ENCODE measurements around the gene CMTM1.

CMTM1 gene

DNA sequence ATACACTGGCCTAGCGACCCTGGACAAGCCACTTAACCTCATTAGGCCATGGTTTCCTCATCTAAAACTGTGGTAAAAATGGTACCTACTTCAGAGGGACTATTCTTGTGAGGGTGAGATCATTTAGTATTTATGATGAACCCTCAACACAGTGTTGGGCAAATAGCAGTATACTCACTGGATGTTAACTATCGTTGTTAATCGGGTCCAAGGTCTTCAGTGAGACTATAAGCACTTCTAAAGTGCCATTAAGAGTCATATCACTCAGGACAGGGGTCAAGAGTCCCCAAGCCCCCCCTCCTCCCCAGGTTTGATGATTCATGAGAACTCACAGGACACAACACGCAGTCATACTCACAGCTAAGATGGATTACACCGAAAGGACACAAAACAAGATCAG lies 27.3 kb upstream of the CMTM1 start:
- DNase-seq (ENCODE audit: low read depth) = no peak

DNA sequence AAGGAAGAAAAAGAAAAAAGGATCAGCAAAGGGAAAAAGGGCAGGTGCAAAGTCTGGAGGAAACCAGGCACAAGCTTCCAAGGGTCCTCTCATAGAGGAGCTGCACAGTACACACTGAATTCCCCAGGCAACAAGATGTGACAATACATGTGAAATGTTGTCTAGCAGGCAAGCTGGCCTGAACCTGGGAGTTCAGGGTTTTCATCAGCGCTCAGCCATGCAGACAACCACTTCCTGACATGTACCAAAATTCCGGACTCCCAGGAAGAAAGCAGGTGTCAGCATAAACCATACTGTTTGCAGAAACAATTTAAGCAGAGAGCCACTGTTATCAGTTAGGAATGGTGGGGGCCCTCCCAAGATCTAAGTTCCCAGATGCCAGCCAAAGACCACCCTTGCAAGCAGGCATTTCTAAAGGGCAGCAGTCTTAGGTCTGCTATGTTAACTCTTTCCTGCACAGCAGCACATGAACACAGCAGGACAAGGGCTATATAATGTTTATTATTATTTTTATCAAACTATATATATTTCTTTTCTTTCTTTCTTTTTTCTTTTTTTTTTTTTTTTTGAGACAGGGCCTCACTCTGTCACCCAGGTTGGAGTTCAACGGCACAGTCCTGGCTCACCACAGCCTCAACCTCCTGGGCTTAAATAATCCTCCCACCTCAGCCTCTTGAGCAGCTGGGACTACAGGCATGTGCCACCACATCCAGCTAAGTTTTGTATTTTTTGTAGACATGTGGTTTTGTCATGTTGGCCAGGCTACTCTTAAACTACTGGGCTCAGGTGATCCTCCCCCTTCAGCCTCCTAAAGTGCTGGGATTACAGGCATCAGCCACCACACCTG lies 26.4 kb upstream of the CMTM1 start:
- DNase-seq (ENCODE audit: low read depth) = no peak

DNA sequence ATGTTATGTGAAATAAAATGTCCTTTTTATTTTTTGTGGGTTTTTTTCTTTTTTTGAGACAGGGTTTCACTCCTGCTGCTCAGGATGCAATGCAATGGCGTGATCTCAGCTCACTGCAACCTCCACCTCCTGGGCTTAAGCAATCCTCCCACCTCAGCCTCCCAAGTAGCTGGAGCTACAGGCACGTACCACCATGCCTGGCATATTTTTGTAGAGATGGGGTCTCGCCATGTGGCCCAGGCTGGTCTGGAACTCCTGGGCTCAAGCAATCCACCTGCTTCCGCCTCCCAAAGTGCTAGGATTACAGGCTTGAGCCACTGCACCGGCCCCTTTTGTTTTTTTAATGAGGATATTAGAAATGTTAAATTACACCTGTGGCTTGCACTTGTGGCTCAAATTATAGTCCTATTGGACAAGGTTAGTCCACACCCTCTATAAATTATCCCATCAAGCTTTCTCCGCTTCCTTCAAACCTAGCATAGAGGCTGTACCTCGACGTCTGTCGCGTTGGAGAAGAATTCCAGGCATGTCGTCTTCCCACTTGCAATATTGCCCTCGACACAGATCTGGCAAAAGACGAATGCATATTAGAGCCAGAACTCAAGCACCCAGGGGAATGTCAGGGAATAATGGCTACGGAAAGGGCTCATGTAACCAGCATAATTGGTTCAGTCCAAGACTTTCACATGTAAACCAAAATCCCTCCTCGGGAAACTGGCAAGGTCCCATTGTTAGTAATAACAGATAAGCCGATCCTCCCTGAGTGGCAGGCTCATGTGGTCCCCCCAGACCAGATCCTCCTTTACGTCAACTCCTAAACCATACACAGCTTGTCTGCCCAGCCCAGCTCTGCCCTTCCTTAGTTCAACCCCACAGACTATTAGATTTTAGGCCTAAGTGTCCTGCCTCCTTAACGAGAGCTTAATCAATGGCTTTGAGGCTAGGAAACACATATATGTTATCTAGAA lies 24.6 kb upstream of the CMTM1 start:
- no peak for DNase-seq (ENCODE audit: low read depth)

DNA sequence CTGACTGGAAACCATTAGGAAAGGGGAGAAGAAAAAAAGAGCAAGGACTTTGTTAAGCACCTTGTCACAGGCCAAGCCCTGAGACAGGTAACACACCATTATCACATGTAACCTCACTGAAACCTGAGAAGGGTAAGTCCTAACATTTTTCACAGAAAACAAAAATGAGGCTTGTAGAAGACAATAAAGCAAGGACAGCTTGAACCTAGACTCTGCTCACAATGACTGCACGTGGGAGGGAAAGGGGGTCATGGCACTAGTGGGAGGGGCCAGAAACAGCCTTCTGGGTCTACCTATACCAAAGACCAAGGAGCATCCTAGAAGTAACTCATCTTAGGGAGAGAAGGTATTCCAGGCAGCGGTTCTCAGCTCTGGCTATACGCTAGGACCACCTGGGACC lies 23.8 kb upstream of the CMTM1 start:
- no peak for DNase-seq (ENCODE audit: low read depth)

- no peak for DNase-seq (ENCODE audit: low read depth)
Observed at GRCh38 chr16:66543541-66543940, 22.7 kb upstream of the CMTM1 start.

DNA sequence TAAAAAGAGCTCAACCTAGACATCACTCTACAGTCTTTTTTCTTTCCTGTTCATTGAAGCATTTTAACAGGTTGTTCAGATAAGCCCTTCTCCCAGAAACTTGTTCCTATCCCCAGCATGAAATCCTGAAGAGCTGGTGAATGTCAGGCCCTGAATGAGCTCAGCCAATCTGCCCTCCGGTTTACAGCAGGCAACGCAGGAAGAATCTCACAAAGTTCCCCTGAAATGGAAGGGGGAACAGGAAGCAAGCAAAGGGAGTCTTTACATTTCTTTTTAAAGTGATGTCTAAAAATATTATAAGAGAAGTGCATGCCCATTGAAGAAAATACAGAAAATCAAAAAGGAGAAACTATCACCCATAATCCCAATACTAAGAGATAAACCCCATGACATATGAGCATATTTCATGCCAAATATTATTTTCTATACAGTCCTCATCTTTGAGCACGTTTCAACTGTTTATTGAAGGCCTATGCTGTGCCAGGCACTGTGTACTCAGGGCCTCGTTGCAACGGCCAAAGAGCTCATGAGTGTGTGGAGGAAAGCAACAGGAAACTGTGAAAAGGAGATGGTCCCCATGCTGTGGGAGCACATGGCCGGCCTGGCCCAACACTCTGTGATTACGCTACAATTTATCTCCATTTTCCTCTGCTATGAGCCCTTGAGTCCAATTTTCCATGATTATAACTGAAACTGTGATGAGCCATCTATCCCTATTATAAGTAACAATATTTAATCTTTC lies 22.1 kb upstream of the CMTM1 start:
- no peak for DNase-seq (ENCODE audit: low read depth)

DNA sequence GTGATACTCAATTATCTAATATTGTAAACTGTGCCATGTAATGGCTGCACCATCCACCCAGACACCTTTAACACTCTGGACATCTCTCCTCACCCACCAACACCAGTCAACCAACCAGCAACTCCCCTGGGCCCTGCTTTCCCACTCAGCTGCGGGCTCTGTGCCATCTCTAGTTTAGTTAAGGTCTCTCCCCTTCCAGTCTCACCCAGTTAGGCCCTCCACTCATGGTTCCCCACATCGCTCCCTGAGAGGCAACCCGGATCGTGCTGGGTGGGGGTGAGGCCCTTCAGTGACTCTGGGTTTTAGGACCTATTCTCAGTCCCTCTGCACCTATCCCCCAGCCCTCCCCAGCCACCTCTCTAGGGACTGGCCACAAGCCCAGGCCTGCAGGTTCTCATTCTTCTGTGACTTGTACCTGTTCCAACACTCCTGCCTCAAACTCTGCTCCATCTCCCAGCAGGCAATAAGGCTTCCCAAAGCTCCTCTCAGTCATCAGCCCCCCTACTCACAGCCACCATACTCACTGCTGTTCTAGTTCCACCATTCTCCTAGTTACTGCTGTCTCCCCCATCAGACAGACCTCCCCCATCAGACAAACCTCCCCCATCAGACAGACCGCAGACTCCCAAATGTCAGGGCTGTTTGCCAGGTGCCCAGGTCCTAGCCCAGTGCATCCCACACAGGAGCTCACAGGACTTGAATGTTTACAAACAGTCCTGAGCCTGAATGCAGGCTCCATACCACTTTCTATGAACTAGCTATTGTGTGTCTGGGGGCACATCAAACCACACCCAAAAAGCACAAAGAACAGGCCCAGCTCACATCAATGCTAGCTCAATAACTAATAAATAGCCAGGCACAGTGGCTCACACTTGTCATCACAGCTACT lies 18.9 kb upstream of the CMTM1 start:
- DNase-seq (ENCODE audit: low read depth) = no peak

DNA sequence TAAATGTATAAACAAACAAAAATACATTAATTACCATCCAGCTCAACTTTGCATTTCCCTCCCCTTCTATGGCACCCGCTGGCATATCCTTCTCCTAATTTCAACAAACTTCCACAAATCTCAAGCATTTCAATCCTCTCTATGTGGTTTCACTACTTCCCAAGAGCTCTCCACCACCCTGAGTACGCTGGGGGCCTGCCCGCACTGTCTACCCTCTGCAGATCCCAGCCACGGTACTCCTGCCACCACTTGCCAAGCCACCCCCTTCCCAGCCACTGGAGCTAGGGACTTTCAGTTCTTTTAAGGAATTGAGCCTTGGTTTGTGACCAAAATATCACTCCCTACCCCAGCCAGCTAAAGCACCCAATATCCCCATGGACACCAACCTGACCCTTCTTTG lies 18.2 kb upstream of the CMTM1 start:
- no peak for DNase-seq (ENCODE audit: low read depth)

GRCh38 chr16:66548868-66549267 lies 17.4 kb upstream of the CMTM1 start:
- no peak for DNase-seq (ENCODE audit: low read depth)

GRCh38 chr16:66549284-66550131 lies 16.7 kb upstream of the CMTM1 start, which contains the start of gene TK2:
Gene TK2, minus strand, starts transcription at chr16:66550122. Its CDS starts 61 bp downstream, at chr16:66550061.
- no peak for DNase-seq (ENCODE audit: low read depth)

DNA sequence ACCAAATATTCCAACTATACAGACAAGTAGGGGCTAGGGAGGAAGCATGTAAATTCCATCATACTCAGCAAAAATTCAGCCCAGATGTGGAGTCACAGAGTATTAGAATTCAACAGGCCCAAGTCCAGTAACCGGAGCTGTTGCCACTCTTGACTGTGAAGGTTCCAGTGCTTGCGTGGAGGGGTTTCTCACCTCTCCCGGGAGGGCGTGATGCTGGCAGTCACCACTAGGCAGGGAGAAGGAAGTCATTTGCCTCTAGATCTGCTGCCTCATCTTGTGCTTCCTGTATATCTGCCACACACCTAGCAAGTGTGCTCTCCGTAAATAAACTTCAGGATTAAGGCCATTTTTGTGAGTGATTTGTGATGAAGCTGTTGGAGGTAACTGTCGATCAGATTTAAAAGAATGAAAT lies 14.9 kb upstream of the CMTM1 start:
- DNase-seq (ENCODE audit: low read depth) = no peak

DNA sequence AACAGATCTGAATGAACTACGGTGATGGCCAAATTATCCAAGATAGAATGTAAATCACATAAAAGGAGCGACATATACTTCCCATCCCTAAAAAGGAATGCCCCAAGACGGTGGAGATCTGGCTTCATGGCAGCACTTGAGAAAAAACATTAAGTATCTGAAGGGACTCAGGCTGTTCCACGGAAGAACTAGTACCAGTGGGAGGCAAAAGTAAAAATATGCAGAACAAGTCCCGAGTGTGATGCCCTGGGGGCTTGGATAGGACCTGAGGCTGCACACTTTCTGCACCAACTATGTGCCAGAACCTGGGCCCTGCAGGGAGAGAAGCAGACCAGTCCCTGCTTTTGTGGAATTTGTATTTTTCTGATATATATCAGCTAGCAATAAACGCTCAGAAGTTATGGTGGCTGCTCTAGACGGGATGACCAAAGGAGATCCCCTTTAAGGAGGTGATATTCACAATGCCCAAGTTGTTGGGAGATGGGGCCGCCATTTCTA lies 14.4 kb upstream of the CMTM1 start:
- no peak for DNase-seq (ENCODE audit: low read depth)

- DNase-seq (ENCODE audit: low read depth) = peak; percentile 78
Observed at GRCh38 chr16:66552286-66553177, 13.7 kb upstream of the CMTM1 start, which contains the start of gene CKLF. Gene CKLF, plus strand, starts transcription at chr16:66552576. Its CDS starts 140 bp downstream, at chr16:66552716.

- DNase-seq (ENCODE audit: low read depth) = no peak
Observed at GRCh38 chr16:66553223-66553622, 13.0 kb upstream of the CMTM1 start.

DNA sequence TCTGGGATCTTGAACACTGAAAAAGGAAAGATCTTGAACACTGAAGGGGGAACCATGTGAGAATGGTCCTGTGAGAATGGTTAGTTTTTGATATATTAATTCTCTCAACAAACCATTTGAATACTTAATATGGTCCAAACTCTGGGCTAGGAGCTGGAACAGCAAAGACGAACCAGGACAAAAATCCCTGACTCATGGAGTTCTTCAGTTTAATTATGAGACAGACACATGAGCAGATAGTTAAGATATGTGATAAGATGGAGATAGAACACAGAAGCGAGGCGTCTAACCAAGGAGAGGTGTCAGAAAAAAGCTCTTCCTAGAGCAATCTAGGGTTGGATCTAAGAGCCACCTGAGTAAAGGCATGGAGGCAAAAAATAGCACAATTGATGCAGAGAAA lies 12.2 kb upstream of the CMTM1 start:
- no peak for DNase-seq (ENCODE audit: low read depth)

GRCh38 chr16:66554495-66554894 lies 11.7 kb upstream of the CMTM1 start:
- DNase-seq (ENCODE audit: low read depth) = no peak

- no peak for DNase-seq (ENCODE audit: low read depth)
Observed at GRCh38 chr16:66560107-66560506, 6.1 kb upstream of the CMTM1 start.

GRCh38 chr16:66561381-66562080 lies 4.7 kb upstream of the CMTM1 start:
- no peak for DNase-seq (ENCODE audit: low read depth)

Measured in stimulated activated CD8-positive, alpha-beta memory T cell treated with anti-CD3 and anti-CD28 coated beads, Interleukin-15, amount 100 ng/mL, for 1 hour (primary cell).